HG03460 (cell line): ENCODE data around the gene SRRM3.
"Not testable (repeated sequence)": the region's sequence is repeated elsewhere in the genome, so short reads cannot be mapped to it uniquely, and the experiment has no call there.

Experiments
- ATAC-seq: cut with Tn5 transposase; IDR thresholded peaks from one replicate; pipeline ENCODE4 v1.9.1; 2021; ENCODE audit not compliant: unreplicated experiment

SRRM3 gene

DNA sequence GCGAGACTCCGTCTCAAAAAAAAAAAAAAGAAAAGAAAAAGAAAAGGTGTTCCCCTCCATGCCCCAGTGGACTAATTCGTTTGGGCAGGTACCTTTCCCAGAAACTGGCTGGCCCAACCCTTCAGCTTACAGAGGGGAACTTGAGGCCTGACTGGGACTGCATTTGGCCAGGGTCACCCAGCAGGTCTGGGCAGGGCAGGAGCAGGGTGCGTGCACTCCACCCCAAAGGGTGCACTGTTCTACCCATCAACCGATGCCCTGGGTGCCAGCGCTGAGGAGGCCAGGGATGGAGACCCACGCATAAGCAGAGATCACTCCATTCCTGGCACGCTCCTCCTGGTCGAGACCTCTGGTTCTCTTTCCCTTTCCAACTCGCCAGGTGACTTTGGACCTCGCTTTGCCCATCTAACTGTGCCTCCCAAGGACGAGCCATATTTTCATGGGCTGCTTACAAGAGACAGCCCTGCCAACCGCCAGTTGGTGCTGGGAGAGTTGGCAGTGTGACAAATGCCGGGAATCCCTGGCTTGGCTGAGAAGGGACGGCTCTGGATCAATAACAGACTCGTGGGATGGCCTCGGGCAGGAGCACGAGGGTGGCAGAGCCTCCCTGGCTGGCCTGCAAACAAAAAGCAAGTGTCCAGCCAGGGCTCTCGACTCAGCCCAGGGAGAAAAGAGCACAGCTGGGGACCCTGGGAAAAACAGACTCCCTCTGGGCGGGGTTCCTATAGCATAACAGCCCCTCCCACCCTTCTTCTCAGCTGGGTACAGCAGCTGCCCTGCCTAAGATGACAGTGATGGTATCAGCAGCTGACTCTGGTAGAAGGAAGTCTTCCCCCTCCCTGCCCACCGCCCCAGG, 108.6 kb downstream of the SRRM3 start:
- ATAC-seq, result no peak

DNA sequence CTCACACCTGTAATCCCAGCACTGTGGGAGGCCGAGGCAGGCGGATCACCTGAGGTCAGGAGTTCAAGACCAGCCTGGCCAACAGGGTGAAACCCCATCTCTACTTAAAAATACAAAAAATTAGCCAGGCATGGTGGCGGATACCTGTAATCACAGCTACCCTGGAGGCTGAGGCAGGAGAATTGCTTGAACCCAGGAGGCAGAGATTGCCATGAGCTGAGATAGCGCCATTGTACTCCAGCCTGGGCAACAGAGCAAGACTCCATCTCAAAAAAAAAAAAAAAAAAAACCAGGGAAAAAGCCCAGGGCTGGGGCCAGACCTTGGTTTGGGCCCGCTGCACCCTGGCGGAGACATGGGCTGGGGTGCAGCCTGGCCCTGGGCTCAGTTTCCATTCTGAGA, 110.1 kb downstream of the SRRM3 start:
- not testable (repeated sequence) for ATAC-seq

DNA sequence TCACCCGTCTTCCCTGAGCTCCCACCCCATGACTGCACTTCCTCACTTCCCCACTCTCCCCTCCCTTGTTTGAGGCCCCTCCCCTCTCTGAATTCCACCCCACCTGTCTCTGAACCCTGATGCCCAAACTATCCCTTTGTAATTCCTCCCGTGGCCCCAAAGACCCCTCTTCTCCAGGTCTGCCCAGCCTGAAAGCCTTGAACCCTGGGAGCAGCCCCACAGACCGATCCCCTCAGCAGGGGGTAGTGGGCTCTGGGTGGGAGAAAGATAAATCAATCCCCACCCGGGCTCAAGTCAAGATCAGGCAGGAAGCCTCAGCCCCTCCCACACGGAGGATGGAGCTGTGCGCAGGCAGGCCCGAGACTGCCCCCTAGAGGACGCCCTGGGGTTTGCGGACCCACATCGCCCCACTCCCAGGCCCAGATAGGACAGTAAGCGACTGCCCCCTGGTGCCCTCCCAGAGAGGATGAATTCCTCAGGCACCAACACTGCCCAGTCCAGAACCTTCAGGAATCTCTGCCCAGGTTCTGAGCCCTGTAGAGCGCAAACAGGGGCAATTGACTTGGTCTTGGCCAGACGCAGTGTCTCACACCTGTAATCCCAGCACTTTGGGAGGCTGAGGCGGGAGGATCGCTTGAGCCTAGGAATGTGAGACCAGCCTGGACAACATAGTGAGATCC, 112.5 kb downstream of the SRRM3 start:
- peak; percentile 32 for ATAC-seq

DNA sequence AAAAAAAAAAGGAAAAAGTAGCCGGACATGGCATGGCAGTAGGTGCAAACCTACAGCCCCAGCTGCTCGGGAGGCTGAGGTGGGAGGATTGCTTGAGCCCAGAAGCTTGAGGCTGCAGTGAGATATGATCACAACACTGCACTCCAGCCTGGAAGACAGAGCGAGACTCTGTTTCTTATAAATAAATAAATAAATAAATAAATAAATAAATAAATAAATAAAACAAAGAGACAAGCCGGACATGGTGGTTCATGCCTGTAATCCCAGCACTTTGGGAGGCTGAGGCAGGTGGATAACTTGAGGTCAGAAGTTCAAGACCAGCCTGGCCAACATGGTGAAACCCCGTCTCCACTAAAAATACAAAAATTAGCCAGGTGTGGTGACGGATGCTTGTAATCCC, 113.0 kb downstream of the SRRM3 start:
- ATAC-seq, result not testable (repeated sequence)

DNA sequence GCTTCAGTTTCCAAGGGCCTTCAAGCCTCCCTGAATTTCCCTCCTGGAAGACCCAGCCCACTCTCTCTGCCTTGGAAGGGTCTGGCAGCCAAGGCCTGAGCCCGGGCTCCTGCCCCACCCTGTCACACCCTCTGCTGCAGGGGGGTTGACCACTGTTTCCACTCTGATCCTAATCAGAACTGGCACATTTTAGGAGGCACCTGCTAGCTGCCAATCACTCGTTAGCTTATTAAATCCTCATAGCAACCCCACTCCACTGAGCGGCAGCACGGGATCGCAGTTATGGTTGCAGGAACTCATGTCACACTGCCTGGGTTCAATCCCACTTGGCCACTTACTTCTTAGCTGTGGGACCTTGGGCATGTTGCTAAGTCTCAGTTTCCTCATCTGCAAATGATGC, 113.7 kb downstream of the SRRM3 start:
- ATAC-seq, result no peak

DNA sequence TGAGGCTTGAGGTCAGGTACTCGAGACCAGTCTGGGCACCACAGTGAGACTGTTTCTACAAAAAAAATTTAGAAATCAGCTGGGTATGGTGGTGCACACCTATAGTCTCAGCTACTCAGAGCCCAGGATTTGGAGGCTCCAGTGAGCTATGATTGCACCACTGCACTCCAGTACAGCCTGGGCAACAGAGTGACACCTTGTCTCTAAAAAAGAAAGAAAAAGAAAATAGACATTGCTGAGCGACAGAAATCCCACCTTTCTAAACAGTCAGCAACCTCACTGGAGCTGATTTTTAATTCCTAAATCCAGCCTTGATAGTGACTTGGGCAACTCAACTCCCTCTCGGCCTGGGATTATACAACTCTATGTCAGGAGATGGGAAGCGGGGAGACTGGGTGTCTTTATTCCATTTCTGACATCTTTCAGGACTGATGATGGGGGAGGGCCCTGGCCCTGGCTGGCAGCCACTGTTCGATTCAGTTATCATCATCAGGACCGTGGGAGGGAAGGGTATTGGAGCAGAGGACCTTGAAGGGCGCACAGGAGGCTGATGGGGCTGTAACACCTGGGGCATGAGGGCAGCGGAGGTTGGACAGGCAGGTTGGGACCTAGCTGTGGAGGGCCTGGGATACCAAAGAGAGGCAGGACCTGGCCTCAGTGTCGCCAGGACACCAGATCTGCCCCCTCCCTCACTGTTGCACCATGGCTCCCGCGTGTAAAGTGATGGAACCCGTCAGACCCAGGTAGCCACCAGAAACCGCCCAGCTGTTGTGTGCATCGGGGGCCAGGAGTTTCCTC, 115.5 kb downstream of the SRRM3 start:
- no peak for ATAC-seq

DNA sequence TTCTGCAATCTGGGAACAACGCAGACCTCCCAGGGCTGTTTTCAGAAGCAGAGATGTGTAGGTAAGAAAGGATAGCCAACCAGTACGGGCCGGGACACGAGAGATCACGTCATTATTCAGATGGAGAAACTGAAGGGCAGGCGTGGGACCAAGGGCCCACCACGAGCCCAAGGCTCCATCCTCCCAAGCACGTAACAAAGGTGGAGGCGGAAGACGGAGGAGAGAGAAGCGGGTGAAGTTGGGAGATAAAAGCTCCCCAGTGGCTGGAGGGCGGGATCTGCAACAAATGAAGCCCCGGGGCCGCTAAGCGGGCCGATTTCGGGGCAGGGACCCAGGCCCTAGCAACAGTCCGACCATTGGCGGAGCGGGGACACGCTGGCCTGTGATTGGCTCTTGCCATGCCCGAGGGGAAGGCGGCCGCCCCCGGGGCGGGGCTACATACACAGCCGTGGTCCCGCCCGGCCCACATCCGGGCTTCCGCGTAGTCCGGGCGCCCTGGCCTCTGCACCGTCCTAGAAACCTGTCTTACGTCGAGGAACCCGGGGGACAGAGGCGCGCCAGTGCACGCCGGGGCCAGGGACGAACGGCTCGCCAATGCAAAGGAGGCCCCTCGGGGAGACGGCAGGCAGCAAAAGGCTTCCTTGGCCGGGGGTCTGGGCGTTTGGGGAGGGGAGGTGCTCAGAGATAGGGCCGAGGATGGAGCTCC, 116.2 kb downstream of the SRRM3 start:
- peak; percentile 91 for ATAC-seq

DNA sequence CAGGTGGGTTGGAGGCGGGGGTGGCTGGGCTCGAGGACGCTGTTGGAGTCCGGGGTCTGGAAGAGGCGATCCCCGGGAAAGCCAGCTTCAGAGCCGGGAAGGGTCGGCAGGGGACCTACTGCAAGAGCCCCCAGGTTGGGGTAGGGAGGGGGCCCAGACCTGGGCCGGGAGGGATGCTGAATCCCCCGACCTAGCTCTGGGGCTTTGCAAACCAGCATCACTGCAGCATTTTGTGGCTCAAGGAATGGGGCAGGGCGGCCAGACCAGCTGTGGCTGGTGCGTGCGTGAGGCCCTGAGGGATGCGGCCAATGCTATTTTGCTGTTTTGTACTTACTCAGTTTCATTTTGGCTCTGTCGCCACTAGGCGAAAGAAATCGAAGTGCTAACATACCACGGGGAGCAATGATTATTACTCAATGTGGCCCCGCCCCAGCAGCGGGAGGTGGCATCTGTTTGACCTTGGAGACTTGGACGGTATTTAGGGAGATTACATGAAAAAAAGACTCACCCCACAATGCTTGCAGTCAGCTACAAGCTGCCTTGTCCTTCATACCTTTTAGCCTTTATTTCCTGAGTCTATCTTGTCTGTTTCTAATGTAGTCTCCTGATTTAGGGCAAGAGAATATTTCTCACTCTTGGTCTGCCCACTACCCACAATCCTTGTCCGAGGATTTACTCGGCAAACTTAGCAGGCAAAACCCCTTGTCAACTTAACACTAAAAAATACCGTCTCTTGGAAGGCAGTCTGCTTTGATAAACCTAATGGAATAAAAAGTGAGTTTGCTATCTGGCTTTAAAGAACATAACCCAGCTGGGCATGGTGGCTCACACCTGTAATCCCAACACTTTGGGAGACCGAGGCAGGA, 117.0 kb downstream of the SRRM3 start:
- peak; percentile 45 for ATAC-seq

DNA sequence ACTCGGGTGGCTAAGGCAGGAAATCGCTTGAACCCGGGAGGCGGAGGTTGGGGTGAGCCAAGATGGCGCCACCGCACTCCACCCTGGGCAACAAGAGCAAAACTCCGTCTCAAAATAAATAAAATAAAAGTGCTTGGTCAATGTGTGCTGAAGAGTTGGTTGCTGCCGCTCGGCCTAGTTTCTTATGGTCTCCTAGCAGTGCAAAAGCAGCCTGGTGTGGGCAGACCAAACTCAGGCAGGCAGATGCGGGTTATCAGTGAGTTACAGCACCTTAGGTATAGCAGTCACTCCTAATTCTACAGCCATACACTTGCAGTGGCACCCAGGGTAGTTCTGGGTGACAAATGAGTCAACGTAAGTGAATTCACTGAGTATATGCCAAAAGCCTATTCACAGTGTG, 123.4 kb downstream of the SRRM3 start:
- no peak for ATAC-seq

DNA sequence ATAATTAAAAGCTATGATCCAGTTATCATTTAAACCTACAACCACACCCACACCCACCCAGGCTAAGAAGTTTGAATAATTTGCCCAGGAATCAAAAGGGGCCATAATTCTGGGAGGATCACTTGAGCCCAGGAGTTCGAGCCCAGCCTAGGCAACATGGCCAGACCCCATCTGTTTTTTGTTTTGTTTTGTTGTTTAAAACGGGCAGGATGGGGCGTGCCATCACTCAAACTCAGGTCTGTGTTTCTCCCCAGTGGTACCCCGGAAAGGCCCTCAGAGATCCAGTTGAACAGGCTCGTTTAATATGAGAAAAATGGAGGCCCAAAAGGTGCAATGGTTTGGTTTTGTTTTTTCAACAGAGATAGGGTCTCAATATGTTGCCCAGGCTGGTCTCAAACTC, 124.1 kb downstream of the SRRM3 start:
- ATAC-seq, result no peak

DNA sequence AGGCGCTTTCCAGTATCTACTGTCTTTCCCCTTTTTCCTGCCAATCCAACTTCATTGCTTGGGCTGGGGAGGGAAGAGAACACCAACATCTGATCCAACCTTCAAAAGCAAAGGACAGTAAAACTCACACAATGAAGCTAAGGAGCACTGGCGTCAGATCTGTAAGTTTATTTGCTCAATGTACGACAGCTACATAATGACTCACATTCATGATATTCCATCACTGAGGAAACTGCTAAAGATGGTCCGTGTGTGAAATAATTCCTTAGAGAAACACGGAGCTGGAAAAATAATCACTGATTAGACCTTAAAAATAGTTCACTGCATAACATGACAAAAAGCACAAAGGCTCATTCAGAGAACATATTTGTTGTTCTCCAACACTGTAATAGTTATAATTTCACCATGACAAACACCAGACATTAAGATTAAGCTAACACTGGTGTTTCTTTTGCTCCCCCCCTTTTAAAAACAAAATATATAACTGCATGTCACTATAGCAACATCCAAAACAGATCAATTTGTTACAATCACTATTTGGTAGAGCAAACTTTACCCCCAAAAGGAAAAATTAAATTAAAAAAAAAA, 125.0 kb downstream of the SRRM3 start:
- no peak for ATAC-seq

DNA sequence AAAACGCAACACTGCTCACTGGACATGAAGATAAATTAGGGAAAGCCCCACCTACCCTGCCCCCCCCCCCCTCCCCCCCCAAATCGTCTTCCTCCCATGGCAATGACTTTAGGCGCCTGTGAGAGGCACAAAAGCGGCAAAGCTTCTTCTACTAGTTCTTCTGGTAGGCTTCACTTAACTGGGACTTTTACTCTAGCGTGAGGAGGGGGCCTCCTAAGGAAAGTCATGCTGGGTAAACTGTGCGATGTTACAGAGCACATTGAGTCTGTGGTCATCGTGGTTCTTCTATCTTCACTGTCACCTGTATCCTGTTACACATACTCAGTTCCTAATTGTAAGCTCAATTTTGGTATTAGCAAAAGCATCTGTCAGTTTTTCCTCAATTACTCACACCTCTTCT, 125.9 kb downstream of the SRRM3 start:
- ATAC-seq, result no peak

DNA sequence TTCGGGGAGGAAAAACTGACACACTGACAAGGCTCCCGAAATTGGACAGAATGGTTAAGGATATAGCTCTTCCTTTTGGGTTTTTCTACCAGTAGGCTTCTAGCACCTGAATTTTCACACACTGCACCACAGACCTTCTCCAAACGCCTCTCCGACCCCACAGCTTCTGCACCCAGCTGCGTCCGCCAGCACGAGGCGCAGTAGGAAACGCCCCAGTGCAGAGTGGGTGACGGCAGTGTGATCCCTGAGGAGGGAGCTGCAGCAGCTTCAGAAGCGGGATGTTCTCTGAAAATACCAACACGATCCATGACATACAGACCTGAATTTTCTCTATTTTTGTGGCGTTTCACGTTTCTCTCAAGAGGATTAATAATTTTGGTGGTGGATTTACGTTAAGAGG, 126.7 kb downstream of the SRRM3 start:
- no peak for ATAC-seq

DNA sequence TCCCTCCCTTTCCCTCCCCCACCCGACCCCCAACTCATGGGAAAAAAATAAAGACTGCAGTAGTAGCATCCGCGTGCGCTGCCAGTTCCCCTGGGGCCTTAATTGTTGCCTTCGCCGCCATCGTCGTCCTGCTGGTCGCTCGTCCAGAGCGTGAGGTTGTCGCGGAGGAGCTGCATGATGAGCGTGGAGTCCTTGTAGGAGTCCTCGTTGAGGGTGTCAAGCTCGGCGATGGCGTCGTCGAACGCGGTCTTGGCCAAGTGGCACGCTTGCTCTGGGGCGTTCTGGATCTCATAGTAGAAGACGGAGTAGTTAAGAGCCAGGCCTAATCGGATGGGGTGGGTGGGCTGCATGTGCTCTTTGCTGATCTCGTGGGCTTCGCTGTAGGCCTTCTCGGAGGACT, 127.8 kb downstream of the SRRM3 start:
- no peak for ATAC-seq

DNA sequence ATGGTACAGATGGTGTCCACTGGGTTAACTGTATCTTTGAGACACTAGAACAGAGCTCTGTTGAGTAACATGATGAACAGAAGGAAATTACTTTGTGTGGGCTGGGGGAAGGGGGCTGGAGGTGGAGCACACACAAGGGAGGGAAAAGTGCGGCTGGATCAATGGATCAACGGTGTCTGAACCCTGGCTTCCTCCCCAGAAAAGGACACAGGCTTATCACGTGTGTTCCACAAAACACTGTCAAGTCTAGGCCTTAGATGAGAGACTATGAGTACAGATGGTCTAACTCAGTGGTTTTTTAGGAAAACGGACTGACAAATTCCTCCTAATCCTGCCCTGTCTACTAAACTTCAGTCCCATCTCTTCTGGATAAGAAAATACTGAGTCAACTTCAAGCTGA, 128.6 kb downstream of the SRRM3 start:
- ATAC-seq, result no peak

DNA sequence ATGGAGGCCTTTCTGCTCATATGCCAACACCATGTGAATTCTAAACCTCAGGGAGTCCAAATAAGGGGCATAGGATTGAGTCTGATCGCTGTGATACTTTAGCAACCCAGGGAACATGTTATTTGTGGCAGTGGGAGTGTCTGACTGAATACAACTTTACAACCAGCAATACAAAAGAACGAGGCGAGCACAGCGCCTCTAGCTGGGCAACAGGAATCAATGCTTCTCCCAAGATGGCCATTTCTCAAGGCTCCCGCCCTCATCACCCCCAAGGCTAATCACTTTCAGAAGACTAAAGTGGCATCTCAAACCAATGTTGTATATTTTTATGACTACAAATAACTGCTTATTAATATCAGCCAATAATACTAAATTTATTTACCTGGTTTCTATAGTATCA, 129.0 kb downstream of the SRRM3 start:
- no peak for ATAC-seq

DNA sequence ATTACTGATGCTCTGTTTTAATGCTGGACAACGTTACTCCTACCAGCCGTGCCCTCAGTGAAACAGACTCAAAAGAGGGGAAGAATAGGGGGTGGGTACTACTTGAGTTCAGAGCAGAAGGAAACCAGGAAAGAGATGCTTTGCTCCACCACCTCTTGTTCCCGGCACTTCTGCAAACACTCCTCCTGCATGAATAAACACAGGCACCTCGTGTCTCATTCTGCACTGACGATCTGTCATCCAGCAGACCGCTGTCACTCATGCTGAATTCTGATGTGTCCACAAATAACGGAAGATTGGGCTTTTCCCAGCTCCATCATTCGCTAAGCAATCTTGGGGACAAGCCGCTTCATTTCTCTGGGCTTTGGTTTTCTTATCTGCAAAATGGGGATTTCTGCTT, 130.4 kb downstream of the SRRM3 start:
- no peak for ATAC-seq

DNA sequence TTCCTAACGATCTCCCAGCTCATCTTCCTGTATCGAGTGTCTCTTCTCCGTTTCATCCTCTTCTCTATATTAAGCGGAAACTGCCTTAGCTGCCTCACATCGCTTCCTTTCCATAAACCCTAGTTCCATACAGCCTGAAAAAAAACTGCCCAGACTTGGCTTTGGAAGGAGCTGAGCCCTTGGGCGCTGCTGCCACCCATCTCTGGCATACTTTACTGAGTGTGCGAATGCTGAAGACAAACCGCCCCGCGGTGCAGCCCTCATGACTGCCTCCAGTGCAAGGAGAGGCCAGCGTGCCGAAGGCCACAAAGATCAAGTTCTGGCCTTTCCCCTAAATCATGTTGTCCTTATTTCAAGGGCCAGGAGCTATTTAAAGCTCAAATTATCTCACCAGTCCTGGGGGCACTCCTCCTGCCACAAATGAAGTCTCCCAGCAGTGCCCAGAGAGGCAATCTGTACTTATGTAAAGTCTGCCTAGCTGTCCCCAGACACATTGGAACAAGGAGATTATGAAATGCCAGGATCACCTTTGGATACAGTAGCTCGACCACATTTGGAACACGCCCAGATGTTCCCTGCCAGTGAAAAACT, 131.9 kb downstream of the SRRM3 start:
- no peak for ATAC-seq

DNA sequence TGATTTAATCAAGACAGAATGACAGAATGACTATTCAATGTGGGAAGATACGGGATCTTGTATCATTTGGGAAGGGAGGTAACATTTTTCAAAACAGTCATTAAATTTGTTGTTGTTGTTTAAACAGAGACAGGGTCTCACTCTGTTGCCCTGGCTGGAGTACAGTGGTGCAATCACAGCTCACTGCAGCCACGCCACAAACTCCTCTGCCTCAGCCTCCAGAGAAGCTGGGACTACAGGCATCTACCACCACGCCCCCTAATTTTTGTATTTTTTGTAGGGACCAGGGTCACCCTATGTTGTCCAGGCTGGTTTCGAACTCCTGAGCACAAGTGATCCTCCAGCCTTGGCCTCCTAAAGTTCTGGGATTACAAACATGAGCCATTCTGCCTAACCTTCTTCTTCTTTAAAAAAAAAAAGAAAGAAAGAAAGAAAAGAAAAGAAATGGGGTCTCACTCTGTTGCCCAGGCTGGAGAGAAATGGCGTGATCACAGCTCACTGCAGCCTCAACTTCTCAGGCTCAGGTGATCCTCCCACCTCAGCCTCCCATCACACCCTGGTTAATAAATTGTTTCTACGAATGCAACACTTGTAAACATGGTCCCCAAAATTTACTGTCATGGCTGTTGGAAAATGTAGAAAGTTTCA, 132.7 kb downstream of the SRRM3 start:
- no peak for ATAC-seq
